ENCODE data around the gene SEMA4D.
A peak's percentile ranks its signal among the peaks of the same experiment; 100 is the strongest.
"Not testable (repeated sequence)": the region's sequence is repeated elsewhere in the genome, so short reads cannot be mapped to it uniquely, and the experiment has no call there.

Gene SEMA4D

DNA sequence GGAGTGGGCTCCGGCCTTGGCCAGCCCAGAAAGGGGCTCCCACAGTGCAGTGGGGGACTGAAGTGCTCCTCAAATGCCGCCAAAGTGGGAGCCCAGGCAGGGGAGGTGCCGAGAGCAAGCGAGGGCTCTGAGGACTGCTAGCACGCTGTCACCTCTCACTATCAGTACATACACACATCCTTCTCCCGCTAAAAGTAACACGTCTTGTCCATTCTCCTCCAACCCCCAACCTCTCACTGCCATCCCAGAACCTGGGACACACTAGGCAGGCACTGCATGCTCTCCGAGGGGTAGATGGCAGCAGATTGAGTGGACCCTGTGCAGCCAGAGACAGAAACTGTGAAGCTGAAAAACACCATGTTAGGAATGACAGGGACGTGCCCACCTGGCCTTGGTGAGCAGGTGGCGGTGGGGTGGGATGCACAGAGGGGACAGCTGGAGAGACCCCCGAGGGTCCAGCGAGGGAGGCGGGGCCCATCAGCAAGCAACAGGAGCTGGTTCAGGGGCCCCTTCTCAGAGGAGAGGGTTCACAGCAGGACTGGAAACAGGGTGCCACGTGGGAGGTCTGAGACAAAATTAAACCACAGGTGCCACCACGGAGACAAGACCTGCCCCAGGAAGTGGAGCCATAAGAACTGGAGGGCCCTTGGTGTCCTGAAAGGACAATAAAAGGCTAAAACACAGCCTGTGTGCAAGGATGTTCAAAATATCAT, 16.9 kb downstream of the SEMA4D start:
- DNase-seq: no peak

DNA sequence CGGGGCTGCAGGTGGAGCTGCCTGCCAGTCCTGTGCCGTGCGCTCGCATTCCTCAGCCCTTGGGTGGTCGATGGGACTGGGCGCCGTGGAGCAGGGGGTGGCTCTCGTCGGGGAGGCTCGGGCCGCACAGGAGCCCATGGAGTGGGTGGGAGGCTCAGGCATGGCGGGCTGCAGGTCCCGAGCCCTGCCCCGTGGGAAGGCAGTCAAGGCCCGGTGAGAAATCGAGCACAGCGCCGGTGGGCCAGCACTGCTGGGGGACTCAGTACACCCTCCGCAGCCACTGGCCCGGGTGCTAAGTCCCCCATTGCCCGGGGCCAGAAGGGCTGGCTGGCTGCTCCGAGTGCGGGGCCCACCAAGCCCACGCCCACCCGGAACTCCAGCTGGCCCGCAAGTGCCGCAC, 17.5 kb downstream of the SEMA4D start:
- DNase-seq: not testable (repeated sequence)

DNA sequence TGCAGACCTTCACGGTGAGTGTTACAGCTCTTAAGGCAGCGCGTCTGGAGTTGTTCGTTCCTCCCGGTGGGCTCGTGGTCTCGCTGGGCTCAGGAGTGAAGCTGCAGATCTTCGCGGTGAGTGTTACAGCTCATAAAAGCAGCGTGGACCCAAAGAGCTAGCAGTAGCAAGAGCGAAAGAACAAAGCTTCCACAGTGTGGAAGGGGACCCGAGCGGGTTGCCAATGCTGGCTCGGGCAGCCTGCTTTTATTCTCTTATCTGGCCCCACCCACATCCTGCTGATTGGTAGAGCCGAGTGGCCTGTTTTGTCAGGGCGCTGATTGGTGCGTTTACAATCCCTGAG, 18.3 kb downstream of the SEMA4D start:
- not testable (repeated sequence) for DNase-seq

DNA sequence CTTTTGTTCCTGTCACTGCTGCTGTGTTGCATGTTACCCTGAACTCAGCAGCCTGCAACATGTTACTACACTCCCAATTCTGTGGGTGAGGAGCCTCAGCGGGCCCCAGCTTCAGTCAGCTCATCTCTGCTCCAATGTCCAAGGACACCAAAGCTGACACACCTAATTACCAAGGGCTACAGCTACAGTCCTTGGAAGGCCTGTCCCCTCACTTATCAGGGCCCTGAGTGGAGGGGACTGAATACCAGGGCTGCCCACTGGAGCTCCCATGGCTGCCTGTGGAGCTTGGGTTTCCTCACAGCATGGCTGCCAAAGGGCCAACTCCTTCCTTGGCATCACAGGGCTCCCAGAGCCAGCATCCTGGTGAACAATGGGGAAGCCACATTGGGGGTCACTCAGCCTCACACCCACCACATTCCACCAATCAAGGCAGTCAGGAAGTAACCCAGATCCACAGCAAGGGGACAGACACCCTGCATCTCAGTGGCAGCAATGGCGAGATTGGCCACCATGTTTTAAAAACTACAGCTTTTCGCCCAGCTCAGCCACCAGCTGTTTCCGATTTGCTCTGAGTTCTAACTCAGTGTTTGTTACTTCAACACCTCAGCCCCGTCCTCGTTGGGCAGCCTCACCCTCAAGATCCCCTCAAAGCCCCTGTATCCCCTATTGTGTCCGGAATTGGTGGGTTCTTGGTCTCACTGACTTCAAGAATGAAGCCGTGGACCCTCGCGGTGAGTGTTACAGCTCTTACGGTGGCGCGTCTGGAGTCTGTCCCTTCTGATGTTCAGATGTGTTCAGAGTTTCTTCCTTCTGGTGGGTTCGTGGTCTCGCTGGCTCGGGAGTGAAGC, 18.9 kb downstream of the SEMA4D start:
- no peak for DNase-seq

DNA sequence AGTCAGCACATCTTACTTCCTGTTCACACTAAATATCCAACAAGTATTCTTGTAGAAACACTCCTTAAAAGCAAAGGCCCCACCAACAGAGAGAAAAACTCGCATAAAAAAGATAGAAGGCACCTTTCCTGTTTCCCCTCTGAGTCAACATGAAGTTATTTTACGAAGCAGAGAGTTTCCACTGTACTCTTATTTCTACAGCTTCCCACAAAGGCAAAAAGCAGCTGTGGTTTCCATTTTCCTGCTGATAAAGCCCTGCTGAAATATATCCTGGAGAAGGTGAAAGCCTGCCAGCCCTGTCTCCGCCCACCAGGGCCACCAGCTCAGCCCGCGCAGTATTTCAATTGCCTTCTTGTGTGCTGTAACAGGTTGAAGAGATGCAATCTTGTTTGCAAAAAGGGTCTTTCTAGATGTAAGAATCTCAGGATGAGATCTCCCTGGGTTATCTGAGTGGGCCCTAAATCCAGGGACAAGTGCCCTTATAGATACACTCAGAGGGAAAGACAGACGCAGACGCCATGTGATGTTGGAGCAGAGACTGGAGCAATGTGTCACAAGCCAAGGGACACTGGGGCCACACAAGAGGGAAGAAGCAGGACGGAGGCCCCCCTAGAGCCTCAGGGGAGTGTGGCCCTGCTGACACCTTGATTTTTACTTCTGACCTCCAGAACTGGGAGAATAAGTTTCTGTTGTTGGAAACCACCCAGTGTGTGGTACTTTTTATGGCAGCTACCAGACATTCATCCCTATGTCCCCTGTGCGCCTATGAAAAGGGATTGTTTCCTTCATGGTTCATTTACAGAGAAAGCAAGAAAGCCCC, 19.9 kb downstream of the SEMA4D start:
- DNase-seq: peak; percentile 77

DNA sequence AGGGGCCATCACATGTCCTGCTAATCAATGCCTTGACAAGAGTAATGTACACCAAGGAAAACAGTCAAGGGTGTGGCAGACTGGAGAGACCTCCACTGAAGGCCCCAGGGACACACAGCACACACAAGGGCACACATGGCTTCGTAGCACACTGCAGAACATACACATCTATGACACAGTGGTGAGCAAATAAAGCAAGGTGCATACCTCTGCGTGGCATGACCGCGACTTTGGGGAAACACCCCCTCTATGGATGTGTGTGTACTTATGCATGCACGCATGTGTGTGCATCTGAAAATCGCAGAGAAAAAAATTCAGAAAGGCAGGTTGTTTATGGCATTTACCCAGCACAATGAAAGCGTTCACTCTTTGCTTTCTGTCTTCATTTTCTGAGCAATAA, 20.5 kb downstream of the SEMA4D start:
- no peak for DNase-seq

DNA sequence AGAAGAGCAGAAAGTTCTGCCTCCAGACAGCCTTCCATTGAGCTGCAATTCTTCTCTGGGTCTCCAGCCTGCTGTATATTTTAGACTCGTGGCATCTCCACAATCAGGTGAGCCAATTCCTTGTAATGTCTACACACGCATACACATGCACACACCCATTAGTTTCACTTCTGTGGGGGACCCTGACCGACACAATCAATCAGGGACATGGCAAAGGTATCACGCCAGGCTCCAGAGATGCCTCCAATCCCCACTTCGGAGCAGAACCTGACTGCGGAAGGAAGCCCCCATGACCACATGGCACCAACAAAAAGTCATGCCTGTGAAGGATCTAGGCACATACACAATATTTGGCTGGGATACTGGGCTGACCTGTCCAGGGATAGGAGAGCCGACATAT, 21.4 kb downstream of the SEMA4D start:
- DNase-seq: no peak

DNA sequence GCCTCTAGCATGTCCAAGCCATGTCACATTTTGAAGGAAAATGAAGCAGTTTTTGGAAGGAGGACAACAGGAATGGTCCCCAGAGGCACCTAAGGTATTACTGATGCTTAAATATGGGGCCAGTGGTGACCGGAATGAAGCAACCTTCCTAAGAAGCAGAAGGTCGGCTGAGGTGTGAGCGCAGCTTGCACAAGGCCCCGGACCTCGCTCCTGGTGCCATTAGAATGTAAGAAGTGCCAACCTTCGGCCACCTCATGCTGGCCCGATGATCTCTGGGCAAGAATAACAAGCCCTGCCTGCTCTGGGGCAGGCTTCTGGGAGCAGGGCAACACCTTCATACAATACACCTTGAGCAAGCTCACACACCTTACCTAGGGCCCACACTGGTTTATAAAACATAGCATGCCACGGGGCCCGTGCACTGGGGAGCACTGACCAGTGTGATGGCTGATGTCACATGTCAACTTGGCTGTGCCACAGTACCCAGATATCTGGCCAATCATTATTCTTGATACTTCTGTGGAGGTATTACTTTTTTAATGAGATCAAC, 21.9 kb downstream of the SEMA4D start:
- no peak for DNase-seq

DNA sequence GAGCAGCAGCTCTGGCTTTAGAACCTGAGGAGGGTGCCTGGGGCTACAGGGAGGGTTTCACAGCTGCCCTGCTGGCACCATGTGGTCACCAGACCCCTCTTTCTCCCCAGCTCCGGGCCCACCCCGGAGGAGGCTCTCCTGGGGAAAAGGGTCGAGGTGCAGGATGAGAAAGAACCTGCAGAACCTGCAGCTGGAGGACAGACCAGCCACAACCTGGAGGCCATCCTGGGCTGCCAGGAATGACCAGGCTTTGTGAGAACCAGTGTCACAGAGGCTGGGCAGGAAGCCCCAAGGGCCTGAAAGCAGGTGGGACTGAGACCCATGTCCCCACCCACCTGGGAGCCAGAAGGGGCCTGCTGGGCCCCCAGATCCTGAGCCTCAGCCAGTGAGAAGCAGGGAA, 23.0 kb downstream of the SEMA4D start:
- DNase-seq: no peak

DNA sequence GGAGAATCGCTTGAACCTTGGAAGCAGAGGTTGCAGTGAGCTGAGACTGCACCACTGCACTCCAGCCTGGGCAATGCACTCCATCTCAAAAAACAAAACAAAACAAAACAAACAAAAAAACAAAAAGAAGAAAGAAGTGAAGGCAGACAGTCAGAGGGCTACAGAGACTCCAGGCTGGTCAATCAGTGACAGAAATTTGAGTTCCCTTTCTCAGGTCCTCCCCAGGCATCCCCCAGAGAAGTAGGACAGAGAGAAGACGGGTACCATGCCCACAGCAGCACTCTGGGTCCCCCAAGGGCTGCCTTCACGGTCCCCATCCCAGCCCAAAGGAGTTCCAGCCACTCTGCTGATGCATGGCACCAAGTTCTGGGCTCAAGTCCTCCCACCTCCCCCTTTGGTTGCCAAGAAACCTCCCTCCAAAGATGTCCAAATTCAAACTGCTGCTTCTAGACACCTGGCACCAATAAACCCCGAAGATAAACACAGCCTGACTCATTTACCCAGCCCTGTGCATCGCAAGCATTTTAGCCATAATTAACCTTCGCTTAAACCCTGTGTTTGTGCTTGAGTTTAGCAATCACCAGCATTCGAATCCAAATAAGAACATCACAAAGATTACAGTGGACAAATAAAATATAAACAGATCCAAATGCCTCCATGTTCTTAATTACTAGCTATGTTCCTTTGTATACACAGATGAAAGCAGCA, 24.0 kb downstream of the SEMA4D start:
- no peak for DNase-seq

DNA sequence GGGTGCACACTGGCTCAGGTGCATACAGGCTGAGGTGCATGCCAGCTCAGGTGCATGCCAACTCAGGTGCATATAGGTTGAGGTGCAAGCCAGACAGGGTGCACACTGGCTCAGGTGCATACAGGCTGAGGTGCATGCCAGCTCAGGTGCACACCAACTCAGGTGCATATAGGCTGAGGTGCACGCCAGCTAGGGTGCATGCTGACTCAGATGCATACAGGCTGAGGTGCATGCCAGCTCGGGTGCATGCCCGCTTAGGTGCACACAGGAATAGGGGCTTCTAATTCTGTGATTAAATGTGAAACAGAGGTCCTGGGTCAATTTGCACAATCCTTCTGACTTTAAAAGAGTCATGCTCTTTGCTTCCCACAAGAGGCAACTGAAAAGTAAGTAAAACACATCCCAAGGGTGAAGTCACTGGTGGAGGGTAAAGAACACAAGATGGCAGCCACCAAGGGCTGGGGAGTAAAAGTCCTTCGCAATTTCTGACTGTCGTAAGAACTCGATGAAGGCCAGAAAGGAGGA, 26.1 kb downstream of the SEMA4D start:
- not testable (repeated sequence) for DNase-seq

DNA sequence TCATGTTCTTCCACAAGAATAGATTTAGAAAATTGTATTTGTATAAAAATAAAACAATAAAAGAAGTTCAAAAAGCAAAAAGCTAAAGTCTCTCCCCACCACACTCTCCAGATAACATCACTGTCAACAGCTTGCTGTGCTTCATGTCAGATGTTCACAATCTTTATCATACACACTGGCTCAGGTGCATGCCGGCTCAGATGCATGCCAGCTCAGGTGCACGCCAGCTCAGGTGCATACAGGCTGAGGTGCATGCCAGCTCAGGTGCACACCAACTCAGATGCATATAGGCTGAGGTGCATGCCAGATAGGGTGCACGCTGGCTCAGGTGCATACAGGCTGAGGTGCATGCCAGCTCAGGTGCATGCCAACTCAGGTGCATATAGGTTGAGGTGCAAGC, 26.5 kb downstream of the SEMA4D start:
- DNase-seq: no peak

DNA sequence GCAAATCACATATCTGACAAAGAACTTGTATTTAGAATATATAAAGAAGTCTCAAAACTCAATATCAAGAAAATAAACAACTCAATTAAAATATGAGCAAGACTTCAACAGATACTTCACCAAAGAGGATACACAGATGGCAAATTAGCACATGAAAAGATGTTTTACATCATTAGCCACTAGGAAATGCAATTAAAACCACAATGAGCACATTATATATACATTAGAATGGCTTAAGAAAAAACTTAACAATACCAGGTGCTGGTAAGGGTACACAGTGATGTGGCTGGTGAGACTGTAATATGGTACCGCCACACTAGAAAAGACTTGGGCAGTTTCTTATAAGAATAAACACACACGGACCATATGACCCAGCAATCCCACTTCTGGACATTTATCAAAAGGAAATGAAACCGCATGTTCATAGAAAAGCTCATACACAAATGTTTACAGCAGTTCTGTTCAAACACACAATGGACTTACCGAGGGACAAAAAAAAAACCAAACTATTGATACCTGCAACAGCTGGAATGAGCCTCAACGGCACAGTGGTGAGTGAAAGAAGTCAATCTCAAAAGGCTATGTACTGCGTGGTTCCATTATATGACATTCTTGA, 27.6 kb downstream of the SEMA4D start:
- DNase-seq: no peak

DNA sequence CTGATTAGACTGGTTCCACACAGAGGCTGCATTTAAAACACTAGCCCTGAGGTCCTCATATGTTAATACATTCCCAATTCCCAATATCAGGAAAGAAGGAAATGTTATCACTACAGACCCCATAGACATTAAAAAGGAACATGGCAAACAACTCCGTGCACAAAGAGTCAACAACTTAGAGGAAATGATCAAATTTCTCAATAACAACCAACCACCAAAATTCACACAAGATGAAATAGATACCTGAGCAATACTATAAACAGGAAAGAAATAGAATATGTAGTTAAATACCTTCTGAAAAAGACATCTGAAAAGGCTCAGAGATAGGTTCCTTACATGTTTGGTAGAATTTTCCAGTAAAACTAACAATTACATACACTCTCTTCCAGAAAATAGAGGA, 28.9 kb downstream of the SEMA4D start:
- no peak for DNase-seq

DNA sequence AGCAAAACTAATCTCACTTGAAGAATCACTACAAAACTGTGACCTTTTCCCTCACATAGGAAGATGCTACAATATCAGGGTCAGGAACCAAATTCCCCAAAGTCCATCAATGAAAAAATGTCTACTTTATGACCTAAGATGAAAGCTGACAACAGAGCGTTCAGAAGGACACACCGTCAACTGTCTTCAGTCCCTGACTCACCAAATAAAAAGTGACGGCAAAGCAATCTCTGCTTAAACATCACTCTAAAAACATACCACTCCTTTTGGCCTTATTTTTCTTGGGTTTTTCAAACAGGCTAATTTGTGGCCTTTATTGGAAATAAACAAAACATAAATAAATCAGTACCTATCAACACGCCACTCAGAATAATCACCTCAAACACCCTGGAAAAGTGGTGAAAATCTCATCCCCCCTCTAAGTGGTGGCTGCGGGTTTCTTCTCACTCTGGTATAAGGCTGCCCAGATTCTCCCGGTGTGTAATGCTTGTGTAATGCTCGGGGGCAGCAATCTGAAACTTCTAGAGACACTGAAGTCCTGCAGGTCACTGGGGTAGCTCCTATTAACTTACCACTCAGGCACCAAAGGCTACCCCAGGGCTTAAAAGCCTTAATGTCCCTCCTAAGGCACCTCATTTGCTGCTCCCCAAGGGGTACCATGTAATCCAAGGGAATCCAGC, 29.5 kb downstream of the SEMA4D start:
- no peak for DNase-seq

DNA sequence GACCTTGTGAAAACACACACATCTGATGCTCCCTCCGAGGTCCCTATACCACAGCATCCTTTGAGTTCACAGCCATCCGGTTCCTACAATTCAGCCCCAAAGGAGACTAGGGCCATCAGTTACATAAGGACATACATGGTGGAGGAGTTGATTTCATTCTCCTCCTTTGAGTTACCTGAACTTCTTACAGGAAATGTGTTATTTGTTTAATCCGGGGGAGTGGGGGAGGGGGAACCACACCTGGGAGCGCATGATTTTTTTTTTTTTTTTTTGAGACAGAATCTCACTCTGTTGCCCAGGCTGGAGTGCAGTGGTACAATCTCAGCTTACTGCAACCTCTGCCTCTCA, 30.7 kb downstream of the SEMA4D start:
- no peak for DNase-seq

DNA sequence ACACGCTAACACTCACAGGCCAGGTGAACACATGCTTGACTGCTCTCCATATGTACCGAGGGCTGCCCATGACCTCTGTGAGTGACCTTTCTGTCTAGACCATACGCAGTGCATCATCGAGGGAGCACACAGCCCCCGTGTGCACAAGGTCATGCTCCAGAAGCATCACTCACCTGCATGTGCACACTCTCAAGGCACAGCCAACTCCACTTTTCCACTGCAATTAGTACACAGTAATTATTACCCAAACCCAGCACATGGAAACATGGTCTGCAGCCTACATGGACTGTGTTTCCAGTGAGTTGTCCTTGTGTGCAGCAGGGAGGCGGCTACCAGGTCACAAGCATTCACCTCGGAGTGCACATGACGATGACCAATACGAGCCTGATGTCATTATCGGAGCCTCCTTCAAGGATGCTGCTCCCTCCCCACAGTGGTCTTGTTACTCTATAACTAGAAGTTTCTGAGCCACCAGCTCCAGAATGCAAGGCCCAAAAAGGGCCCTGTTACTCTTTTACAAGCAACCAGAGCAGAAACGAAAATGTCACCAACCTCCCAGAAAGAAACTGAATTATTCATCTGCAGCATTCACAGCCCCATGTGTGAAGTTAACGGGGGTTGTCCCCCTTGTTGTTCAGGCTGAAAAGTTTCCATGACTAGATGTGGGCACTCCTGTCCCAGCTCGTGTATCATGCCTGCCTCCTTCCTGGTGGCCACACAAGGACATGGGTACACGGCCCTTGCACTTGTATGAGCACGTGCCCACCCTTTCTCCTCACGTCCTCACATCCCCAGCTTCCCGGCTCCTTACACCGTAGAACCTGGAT, 31.2 kb downstream of the SEMA4D start:
- DNase-seq: no peak

DNA sequence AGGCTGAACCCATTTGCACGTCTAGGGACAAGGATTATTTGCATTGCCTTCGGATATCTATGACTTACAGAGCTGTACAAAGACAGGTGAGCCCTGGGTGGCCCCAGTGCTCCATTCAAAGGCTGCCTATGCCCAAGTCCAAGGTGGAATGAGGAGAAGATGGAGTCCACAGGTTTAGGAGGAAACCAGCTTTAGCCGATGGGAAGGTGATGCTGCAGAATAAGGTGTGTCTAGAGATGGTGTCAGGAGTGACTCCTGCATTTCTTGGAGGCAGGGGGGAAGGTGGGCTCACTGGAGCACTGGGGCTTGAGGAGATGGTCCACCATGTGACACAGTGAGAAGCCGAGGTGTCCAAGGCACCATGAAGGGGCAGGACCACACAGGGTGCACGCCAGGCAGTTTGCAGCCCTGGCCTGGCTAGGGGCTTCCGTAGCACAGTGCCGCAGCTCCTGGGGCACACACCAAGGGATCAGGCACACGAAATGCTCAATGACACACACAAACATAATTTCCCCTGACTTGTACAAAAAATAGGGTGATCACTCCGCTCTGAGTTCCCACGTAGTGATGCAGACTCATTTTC, 32.1 kb downstream of the SEMA4D start:
- no peak for DNase-seq

DNA sequence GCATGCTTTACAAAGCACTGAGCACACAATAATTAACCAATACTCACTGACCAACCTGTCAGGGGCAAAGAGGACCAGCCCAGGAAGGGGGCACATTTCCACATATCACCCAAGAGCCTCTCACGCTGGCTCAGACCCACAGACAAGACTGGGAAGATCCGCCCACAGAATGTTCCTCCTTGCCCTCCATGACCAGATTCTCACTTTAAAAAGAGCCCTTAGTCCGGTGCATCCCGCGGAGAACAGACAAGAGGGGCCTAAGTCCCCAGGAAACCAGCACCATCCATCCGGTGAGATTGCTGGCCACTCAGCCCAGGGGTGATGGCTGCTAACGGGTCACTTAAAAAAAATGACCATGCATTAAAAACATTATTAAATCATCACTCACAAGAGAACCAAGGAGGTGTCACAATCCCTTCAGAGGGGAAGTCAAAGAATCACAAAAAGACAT, 32.9 kb downstream of the SEMA4D start:
- DNase-seq: no peak

DNA sequence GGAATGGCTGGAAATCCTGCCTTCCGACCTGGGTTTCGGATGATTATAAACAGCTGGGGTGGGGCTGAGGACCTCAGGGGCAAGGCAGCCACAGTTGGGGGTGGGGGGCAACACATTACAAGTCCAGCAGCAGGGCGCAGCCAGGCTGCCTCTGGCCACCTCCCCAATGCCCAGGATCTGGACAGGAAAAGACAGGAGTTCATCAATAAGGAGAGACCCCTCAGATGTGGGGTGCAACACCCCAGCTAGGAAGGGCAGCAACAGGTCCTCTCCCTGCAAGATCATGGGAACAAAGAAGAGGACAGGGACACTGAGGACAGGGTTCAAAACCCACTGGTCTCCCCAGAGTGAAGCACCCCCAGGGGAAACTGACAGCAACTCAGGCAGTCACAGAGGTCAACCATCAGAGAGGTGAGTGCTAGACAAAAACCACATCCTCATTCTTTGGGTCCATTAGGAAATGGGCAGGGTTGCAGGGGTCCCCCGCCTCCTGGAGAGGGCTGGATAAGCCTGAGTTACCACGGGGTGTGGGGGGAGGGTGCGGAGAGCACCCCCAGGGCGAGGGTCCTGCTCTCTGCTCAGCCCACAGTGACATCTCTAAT, 33.5 kb downstream of the SEMA4D start:
- no peak for DNase-seq

All from KG1 (cell line).